ENCODE results near the gene HDGFL3. TPM values are rescaled to one million over a fixed set of nuclear protein-coding genes. Genes with fewer than 3 reads are reported as not detected.
A peak's percentile ranks its signal among the peaks of the same experiment; 100 is the strongest.

HDGFL3 gene
- total and polyA plus RNA-seq, 2 experiments from 2014 or later, result 68.6 to 135 TPM

DNA sequence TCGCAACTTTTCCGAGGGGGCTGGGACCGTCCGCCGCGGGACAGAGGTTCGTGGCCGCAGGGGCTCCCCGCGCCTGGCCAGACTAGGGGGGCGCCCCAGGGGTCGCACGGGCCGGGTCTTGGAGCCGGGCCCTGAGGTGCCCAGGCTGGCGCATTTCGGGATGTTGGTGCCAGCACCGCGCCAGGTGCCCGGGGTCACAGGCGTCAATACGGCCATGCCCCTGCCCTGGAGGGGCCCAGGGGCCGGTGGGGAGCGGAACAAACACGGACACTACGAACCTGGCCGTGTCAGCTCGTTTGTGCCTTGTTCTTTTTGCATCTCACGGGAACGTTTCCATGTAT lies 99.8 kb downstream of the HDGFL3 start (continued):
- TF ChIP-seq EZH2phosphoT487 (IDR thresholded peaks at IDR 0.05; ENCODE audit: unreplicated experiment) (no peak), CREB1 (CRISPR knock-in tag; IDR thresholded peaks at IDR 0.05; ENCODE audit: low read depth) (no peak), NANOG (IDR thresholded peaks at IDR 0.05; ENCODE audit: borderline replicate concordance) (no peak)
- TF ChIP-seq, protein P1, sequence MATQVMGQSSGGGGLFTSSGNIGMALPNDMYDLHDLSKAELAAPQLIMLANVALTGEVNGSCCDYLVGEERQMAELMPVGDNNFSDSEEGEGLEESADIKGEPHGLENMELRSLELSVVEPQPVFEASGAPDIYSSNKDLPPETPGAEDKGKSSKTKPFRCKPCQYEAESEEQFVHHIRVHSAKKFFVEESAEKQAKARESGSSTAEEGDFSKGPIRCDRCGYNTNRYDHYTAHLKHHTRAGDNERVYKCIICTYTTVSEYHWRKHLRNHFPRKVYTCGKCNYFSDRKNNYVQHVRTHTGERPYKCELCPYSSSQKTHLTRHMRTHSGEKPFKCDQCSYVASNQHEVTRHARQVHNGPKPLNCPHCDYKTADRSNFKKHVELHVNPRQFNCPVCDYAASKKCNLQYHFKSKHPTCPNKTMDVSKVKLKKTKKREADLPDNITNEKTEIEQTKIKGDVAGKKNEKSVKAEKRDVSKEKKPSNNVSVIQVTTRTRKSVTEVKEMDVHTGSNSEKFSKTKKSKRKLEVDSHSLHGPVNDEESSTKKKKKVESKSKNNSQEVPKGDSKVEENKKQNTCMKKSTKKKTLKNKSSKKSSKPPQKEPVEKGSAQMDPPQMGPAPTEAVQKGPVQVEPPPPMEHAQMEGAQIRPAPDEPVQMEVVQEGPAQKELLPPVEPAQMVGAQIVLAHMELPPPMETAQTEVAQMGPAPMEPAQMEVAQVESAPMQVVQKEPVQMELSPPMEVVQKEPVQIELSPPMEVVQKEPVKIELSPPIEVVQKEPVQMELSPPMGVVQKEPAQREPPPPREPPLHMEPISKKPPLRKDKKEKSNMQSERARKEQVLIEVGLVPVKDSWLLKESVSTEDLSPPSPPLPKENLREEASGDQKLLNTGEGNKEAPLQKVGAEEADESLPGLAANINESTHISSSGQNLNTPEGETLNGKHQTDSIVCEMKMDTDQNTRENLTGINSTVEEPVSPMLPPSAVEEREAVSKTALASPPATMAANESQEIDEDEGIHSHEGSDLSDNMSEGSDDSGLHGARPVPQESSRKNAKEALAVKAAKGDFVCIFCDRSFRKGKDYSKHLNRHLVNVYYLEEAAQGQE (IDR thresholded peaks at IDR 0.05; ENCODE audit: unreplicated experiment), result no peak

DNA sequence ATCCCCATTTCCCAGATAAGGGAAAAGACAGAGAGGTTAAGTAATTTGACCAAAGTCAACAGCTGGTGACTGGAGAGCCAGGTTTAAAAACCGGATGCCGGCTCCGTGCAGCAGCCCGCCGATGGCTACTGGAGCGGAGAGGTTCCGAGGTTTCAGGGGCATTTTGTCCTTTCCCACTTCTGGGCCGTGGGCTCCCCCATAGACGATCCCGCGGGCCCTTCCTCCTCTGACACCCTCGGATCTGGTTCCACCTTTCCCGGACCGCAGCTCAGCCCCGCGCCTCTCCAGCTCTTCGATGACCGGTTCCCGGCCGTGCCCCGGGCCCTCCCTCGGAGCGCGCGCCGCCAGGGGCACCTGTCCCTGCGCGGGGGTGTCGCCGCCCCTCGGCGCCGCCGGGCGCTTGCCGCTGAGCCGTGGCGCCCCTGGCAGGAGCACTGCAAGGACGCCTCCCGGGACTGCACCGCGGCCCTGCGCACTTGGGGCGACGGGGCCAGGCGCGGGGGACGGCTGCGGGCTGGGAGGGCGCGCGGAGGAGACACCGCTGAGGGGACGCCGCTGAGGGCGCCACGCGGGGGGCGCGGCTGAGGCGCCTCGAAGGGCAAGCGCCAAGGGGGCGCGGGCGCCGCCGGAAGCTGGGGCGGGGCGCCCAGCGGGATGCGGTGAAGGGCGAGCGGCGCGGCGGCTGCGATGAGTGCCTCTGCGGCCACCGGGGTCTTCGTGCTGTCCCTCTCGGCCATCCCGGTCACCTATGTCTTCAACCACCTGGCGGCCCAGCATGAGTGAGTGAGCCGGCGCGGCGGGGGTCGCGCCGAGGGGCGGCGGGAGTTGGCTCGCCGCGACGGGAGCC lies 100.4 kb downstream of the HDGFL3 start, which contains the start of gene TM6SF1:
Gene TM6SF1 (plus strand): TSS at position 652 of the 847 bp plus-strand sequence. CDS start 36 bp downstream, at position 688.
- ATAC-seq (peak; percentile 72), DNase-seq (ENCODE audit: low spot score) (peak; percentile 50)
- Mint-ChIP-seq H3K4me1 (peaks cover 22% of the 10 kb centered on the region), H3K9me3 (peaks cover 3% of the 10 kb centered on the region; the same call in 1 of the 3 replicates), H3K27ac (no peak within 1 kb of the TSS), H3K4me3 (peak within 1 kb of the TSS; percentile 70), H3K36me3 (ENCODE audit: low read depth) (peaks cover 3% of the 10 kb centered on the region; the same call in 1 of the 3 replicates), H3K27me3 (ENCODE audit: insufficient read depth, low read depth, poor library complexity) (peaks cover 28% of the 10 kb centered on the region)
- Histone ChIP-seq H3K4me1 (ENCODE audit: insufficient read depth) (peaks cover 4% of the 10 kb centered on the region; the same call in 1 of the 2 replicates), H3K27me3 (ENCODE audit: insufficient read depth) (peaks cover 40% of the 10 kb centered on the region), H3F3A (replicated peaks; ENCODE audit: low read depth) (no peaks in the 10 kb centered on the region), H3K79me2 (replicated peaks; ENCODE audit: insufficient read depth) (no peaks in the 10 kb centered on the region), H3K9me2 (ENCODE audit: insufficient read depth) (0 out of 2 replicates have a peak, but pooled peaks cover 6% of the 10 kb centered on the region), H3K36me3 (ENCODE audit: insufficient read depth) (no peaks in the 10 kb centered on the region), H3K4me3 (peak within 1 kb of the TSS; percentile 78), H3K27ac (ENCODE audit: low read depth) (no peak within 1 kb of the TSS), H3K4me2 (peak within 1 kb of the TSS; percentile 85), H2AFZ (peak within 1 kb of the TSS; percentile 93), H4K20me1 (replicated peaks; ENCODE audit: insufficient read depth) (no peaks in the 10 kb centered on the region)
- TF ChIP-seq ZNF114 (CRISPR knock-in tag; IDR thresholded peaks at IDR 0.05) (no peak), EZH2 (IDR thresholded peaks at IDR 0.05; ENCODE audit: low read depth, unreplicated experiment) (peak; percentile 19), JUNB (IDR thresholded peaks at IDR 0.05; ENCODE audit: unreplicated experiment) (no peak), ZNF331 (CRISPR knock-in tag; IDR thresholded peaks at IDR 0.05; ENCODE audit: low read depth) (no peak), POLR2AphosphoS5 (IDR thresholded peaks at IDR 0.05; ENCODE audit: low read depth) (no peak), CREB1 (CRISPR knock-in tag; IDR thresholded peaks at IDR 0.05; ENCODE audit: low read depth) (no peak), EZH2phosphoT487 (IDR thresholded peaks at IDR 0.05; ENCODE audit: unreplicated experiment) (no peak)
- TF ChIP-seq, protein P1 (IDR thresholded peaks at IDR 0.05; ENCODE audit: unreplicated experiment), result no peak
- TF ChIP-seq, protein P2, sequence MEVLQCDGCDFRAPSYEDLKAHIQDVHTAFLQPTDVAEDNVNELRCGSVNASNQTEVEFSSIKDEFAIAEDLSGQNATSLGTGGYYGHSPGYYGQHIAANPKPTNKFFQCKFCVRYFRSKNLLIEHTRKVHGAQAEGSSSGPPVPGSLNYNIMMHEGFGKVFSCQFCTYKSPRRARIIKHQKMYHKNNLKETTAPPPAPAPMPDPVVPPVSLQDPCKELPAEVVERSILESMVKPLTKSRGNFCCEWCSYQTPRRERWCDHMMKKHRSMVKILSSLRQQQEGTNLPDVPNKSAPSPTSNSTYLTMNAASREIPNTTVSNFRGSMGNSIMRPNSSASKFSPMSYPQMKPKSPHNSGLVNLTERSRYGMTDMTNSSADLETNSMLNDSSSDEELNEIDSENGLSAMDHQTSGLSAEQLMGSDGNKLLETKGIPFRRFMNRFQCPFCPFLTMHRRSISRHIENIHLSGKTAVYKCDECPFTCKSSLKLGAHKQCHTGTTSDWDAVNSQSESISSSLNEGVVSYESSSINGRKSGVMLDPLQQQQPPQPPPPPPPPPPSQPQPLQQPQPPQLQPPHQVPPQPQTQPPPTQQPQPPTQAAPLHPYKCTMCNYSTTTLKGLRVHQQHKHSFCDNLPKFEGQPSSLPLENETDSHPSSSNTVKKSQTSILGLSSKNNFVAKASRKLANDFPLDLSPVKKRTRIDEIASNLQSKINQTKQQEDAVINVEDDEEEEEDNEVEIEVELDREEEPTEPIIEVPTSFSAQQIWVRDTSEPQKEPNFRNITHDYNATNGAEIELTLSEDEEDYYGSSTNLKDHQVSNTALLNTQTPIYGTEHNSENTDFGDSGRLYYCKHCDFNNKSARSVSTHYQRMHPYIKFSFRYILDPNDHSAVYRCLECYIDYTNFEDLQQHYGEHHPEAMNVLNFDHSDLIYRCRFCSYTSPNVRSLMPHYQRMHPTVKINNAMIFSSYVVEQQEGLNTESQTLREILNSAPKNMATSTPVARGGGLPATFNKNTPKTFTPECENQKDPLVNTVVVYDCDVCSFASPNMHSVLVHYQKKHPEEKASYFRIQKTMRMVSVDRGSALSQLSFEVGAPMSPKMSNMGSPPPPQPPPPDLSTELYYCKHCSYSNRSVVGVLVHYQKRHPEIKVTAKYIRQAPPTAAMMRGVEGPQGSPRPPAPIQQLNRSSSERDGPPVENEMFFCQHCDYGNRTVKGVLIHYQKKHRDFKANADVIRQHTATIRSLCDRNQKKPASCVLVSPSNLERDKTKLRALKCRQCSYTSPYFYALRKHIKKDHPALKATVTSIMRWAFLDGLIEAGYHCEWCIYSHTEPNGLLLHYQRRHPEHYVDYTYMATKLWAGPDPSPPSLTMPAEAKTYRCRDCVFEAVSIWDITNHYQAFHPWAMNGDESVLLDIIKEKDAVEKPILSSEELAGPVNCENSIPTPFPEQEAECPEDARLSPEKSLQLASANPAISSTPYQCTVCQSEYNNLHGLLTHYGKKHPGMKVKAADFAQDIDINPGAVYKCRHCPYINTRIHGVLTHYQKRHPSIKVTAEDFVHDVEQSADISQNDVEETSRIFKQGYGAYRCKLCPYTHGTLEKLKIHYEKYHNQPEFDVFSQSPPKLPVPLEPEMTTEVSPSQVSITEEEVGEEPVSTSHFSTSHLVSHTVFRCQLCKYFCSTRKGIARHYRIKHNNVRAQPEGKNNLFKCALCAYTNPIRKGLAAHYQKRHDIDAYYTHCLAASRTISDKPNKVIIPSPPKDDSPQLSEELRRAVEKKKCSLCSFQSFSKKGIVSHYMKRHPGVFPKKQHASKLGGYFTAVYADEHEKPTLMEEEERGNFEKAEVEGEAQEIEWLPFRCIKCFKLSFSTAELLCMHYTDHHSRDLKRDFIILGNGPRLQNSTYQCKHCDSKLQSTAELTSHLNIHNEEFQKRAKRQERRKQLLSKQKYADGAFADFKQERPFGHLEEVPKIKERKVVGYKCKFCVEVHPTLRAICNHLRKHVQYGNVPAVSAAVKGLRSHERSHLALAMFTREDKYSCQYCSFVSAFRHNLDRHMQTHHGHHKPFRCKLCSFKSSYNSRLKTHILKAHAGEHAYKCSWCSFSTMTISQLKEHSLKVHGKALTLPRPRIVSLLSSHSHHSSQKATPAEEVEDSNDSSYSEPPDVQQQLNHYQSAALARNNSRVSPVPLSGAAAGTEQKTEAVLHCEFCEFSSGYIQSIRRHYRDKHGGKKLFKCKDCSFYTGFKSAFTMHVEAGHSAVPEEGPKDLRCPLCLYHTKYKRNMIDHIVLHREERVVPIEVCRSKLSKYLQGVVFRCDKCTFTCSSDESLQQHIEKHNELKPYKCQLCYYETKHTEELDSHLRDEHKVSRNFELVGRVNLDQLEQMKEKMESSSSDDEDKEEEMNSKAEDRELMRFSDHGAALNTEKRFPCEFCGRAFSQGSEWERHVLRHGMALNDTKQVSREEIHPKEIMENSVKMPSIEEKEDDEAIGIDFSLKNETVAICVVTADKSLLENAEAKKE (CRISPR knock-in tag; IDR thresholded peaks at IDR 0.05), result no peak
